Gastroesophageal sphincter (tissue), 4 donors: ENCODE data around the gene WBP2. TPM values are rescaled to one million over a fixed set of nuclear protein-coding genes. Genes with fewer than 3 reads are reported as not detected.
A peak's percentile ranks its signal among the peaks of the same experiment; 100 is the strongest.

Source experiments
- ATAC-seq: fragments of 150-250 bp; one replicate; pipeline ENCODE4 v1.9.1; 2016; ENCODE audit warnings: mild to moderate bottlenecking, moderate library complexity
- H3K27ac ChIP-seq, 4 donors: fragments of 200-600 bp; sonication (generic) in 3 of 4; 1 replicate in 3 of 4; 2 replicates in 1 of 4; pipeline ENCODE4 v1.5.1; 2016 to 2019
- H3K27me3 ChIP-seq: fragments of 200-600 bp; sonication (generic); one replicate; pipeline ENCODE4 v1.5.1; 2019
- H3K36me3 ChIP-seq, 2 donors: fragments of 200-600 bp; sonication (generic); one replicate each; pipeline ENCODE4 v1.5.1; 2019; ENCODE audit warnings: control low read depth in 1 of 2
- H3K4me1 ChIP-seq, 3 donors: fragments of 200-600 bp; sonication (generic); 1 replicate in 2 of 3; 2 replicates in 1 of 3; pipeline ENCODE4 v1.5.1; 2016 to 2019; ENCODE audit warnings: control low read depth in 2 of 3
- H3K4me3 ChIP-seq, 2 donors: fragments of 200-600 bp; sonication (generic); one replicate each; pipeline ENCODE4 v1.5.1; 2019; ENCODE audit warnings: mild to moderate bottlenecking in 1 of 2, moderate library complexity in 1 of 2
- H3K9me3 ChIP-seq, 3 donors: fragments of 200-600 bp; sonication (generic); one replicate each; pipeline ENCODE4 v1.5.1; 2017 to 2019; ENCODE audit warnings: control low read depth in 2 of 3
- EP300 ChIP-seq: sonication (generic); formaldehyde crosslinking; IDR thresholded peaks from one replicate; pipeline ENCODE4 v1.6.1; 2017; ENCODE audit warnings: antibody characterized with exemption, mild to moderate bottlenecking
- POLR2A ChIP-seq, 2 donors: fragments of 450-650 bp; IDR thresholded peaks; one replicate each; pipeline ENCODE4 v1.6.1; 2017; ENCODE audit warnings: antibody characterized with exemption in 2 of 2, mild to moderate bottlenecking in 2 of 2, moderate library complexity in 1 of 2
- POLR2AphosphoS5 ChIP-seq: sonication (generic); formaldehyde crosslinking; IDR thresholded peaks from one replicate; pipeline ENCODE4 v1.6.1; 2017; ENCODE audit warnings: antibody characterized with exemption
- WGBS, 2 donors: methylation state at CpG; one replicate each; pipeline ENCODE4 v1.1.5; 2018; ENCODE audit warnings: low coverage in 1 of 2; 5-methylcytosine and 5-hydroxymethylcytosine counted together
- total RNA-seq, 4 donors: library from RNA; depleted of rRNA; stranded (reverse); fragments of >200 nt; gene quantifications; one replicate each; pipeline ENCODE4 v1.1.0, GENCODE V29; 2016
- TF ChIP-seq, protein P1 (sequence below), 4 experiments: fragments of 200-600 bp in 2 of 4; fragments of 450-650 bp in 2 of 4; sonication (generic) in 1 of 4; IDR thresholded peaks; one replicate each; pipeline ENCODE4 v1.5.1; 2017 to 2019; ENCODE audit warnings: antibody characterized with exemption in 4 of 4, mild to moderate bottlenecking in 2 of 4, moderate library complexity in 2 of 4

WBP2 gene
- total RNA-seq, 4 donors from 2014 or later = 50.0 to 83.9 (median 57.6) TPM

DNA sequence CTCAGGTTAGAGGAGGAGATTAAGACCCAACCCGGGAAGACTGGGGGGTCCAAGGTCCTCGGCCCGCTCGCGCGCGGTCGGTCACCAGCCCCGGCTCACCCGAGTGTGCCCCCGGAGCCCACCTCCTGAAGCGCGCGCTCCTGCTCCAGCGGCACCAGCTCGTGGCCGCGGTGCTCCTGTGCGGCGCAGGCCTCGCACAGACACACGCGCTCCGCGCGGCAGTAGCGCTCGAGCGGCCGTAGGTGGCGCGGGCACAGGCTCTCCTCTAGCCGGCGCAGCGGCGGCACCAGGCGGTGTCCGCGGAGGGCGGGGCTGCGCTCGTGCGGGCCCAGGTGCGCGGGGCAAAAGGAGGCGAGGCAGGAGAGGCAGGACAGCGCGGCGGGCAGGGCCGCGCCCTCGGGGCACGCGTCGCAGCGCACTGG, 22.6 kb upstream of the WBP2 start:
- peak overlapping the region; percentile 66 to 99 (median 96) for H3K27ac ChIP-seq
- peak; percentile 55 for TF ChIP-seq POLR2AphosphoS5
- TF ChIP-seq EP300 = no peak
- TF ChIP-seq POLR2A (IDR thresholded peaks at IDR 0.05) = peak in 1 of 2 donors; percentile 7
- TF ChIP-seq, protein P1, sequence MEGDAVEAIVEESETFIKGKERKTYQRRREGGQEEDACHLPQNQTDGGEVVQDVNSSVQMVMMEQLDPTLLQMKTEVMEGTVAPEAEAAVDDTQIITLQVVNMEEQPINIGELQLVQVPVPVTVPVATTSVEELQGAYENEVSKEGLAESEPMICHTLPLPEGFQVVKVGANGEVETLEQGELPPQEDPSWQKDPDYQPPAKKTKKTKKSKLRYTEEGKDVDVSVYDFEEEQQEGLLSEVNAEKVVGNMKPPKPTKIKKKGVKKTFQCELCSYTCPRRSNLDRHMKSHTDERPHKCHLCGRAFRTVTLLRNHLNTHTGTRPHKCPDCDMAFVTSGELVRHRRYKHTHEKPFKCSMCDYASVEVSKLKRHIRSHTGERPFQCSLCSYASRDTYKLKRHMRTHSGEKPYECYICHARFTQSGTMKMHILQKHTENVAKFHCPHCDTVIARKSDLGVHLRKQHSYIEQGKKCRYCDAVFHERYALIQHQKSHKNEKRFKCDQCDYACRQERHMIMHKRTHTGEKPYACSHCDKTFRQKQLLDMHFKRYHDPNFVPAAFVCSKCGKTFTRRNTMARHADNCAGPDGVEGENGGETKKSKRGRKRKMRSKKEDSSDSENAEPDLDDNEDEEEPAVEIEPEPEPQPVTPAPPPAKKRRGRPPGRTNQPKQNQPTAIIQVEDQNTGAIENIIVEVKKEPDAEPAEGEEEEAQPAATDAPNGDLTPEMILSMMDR (IDR thresholded peaks at IDR 0.05) = peak in 3 of 4 experiments; percentile 48 to 88 (median 85)
- ATAC-seq = peak; percentile 75
- H3K27me3 ChIP-seq = no peaks in the 10 kb centered on the region
- 0% methylated on average over 1 of the region's 56 CpGs; no CpG with 5 or more reads in 1 of the 2 donors for WGBS, 2 donors
- H3K9me3 ChIP-seq = no peaks in the 10 kb centered on the region
- H3K4me1 ChIP-seq = peaks cover 12 to 64% (median 42%) of the 10 kb centered on the region in 3 donors
- peaks cover 0 to 24% of the 10 kb centered on the region in 2 donors for H3K36me3 ChIP-seq
- H3K4me3 ChIP-seq = peak overlapping the region; percentile 44 to 92

DNA sequence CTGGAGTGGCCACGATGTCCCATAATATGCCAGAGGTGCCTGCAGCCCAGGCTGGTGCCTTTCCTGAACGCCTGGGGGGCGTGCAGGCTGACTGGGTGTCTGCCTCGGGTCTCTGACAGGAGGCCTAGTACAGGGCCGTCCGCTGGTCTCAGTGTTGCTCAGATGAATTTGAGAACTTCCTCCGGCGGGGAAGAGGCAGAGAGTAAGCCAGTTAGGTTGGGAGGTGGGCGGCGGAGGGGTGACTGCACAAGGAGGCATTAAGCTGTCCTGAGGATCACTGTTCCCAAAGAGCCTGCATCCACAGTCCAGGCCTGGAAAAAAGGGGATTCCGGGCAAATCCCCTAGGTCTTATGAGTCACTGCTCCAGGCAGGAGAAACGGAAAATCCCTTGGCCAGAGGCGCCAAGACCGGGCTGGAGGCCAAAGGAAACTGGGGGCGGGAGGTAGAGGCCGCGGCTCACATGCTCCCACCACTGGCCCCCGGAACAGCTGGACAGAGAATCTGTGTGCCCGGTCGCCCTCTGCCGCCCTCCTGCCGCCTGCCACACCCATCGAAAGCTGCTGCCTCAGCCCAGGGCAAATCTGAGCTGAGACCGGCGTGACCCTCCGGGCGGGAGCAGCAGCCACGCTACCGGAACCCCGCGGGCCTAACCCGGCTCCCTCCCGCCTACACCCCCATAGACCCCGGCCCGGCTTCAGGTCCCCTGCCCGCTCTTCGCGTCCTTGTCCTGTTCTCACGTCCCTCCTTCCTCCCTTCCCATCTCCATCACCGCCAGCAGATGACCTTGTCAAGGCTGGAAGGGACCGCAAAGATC, 22.0 kb upstream of the WBP2 start:
- peak; percentile 59 for ATAC-seq
- no peaks in the 10 kb centered on the region for H3K9me3 ChIP-seq
- H3K36me3 ChIP-seq = peaks cover 0 to 24% of the 10 kb centered on the region in 2 donors
- peak overlapping the region; percentile 44 to 92 for H3K4me3 ChIP-seq
- TF ChIP-seq POLR2A (IDR thresholded peaks at IDR 0.05) (peak in 1 of 2 donors; percentile 27), POLR2AphosphoS5 (peak; percentile 98), EP300 (no peak)
- TF ChIP-seq, protein P1 (IDR thresholded peaks at IDR 0.05) = peak in 2 of 4 experiments; percentile 21 to 51
- peaks cover 12 to 71% (median 46%) of the 10 kb centered on the region in 3 donors for H3K4me1 ChIP-seq
- no peaks in the 10 kb centered on the region for H3K27me3 ChIP-seq
- 0% methylated on average over 3 to 6 of the region's 41 CpGs for WGBS, 2 donors
- peak overlapping the region; percentile 66 to 99 (median 96) for H3K27ac ChIP-seq

DNA sequence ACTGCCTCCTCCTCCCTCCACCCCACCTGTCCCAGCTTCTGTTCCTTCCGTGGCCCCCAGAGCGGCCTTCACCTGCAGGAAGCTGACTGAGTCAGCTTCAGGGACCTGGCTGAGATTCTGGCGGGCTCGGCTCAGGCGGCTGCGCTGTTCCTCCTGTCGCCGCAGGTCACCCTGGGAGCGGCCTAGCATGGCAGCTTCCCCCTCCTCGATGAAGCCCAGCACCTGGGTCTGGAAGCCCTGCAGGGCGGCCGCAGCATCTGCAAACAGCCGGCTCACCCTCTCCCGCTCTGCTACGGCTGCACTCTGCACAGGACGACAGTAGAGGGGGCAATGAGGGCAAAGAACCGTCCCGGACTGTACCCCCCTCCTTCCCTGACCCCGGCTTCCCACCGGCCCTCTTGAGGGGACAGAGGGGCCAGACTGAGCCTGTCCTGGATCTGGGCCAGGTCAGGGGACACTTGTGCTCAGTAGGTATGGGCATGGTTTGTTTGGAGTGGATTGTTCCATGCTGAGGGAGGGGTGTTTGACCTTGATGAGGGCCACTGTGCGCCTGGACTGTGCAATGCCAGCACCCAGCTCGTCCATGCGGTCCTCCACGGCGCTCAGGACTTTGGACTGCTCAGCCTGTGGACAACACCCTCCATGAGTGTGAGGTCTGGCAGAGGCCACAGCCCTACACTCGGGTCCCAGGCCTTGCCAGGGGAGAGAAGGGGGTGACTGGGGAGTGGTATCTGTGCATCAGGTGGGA, 21.2 kb upstream of the WBP2 start:
- 5% methylated on average over 4 of the region's 26 CpGs; no CpG with 5 or more reads in 1 of the 2 donors for WGBS, 2 donors
- no peak for ATAC-seq
- TF ChIP-seq, protein P1 (IDR thresholded peaks at IDR 0.05) = peak in 1 of 4 experiments; percentile 10
- TF ChIP-seq POLR2AphosphoS5 (no peak), EP300 (no peak)
- Histone ChIP-seq H3K9me3 (no peaks in the 10 kb centered on the region), H3K27ac (peak overlapping the region; percentile 66 to 99 (median 96)), H3K27me3 (no peaks in the 10 kb centered on the region), H3K36me3 (peaks cover 0 to 24% of the 10 kb centered on the region in 2 donors), H3K4me1 (peaks cover 12 to 78% (median 47%) of the 10 kb centered on the region in 3 donors), H3K4me3 (peak overlapping the region; percentile 44 to 92)

DNA sequence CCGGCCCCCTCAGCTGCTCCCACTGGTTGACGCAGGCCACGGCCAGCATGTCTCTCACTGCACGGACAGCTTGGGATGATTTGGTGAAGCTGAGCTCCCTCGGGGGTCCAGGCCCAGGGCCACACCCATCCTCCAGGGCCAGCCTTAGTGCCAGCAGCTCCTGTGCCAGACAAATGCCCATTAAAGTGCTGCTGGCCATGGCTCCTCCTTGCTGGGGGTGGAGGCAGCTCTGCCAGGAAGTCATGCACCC, 20.7 kb upstream of the WBP2 start:
- H3K27me3 ChIP-seq = no peaks in the 10 kb centered on the region
- H3K36me3 ChIP-seq = peaks cover 0 to 24% of the 10 kb centered on the region in 2 donors
- H3K4me1 ChIP-seq = peaks cover 12 to 83% (median 47%) of the 10 kb centered on the region in 3 donors
- H3K9me3 ChIP-seq = no peaks in the 10 kb centered on the region
- peak overlapping the region; percentile 66 to 99 (median 96) for H3K27ac ChIP-seq
- ATAC-seq = no peak
- WGBS, 2 donors = no CpG with 5 or more reads among the region's 5 CpGs
- TF ChIP-seq POLR2AphosphoS5 (peak; percentile 44), EP300 (no peak), POLR2A (IDR thresholded peaks at IDR 0.05) (no peak)
- TF ChIP-seq, protein P1 (IDR thresholded peaks at IDR 0.05) = no peak
- peak overlapping the region in 1 of 2 donors; percentile 92 for H3K4me3 ChIP-seq
